Spleen (tissue), 11 donors: Measurements from ENCODE around the gene HDAC9. TPM values are rescaled to one million over a fixed set of nuclear protein-coding genes. Genes with fewer than 3 reads are reported as not detected.

Source experiments
- DNase-seq: peaks from one replicate; pipeline ENCODE4 v3.0.0-alpha.2; 2020
- H3K27ac ChIP-seq, 8 donors: fragments of 200-600 bp; sonication (generic) in 7 of 8; 1 replicate in 4 of 8; 2 replicates in 4 of 8; pipeline versions ENCODE4 v1.5.0 to v1.8.0; 2016 to 2021; ENCODE audit warnings: inconsistent platforms in 4 of 8, mild to moderate bottlenecking in 4 of 8, moderate library complexity in 1 of 8
- H3K27me3 ChIP-seq, 7 donors: fragments of 200-600 bp; sonication (generic) in 6 of 7; replicated peaks in 1 of 7; 1 replicate in 4 of 7; 2 replicates in 3 of 7; pipeline versions ENCODE4 v1.5.0 to v1.8.0; 2016 to 2021; ENCODE audit warnings: inconsistent platforms in 3 of 7, mild to moderate bottlenecking in 1 of 7
- H3K36me3 ChIP-seq, 6 donors: fragments of 200-600 bp; sonication (generic) in 5 of 6; 1 replicate in 4 of 6; 2 replicates in 2 of 6; pipeline versions ENCODE4 v1.5.0 to v1.8.0; 2016 to 2021; ENCODE audit warnings: inconsistent platforms in 2 of 6
- H3K4me1 ChIP-seq, 6 donors: fragments of 200-600 bp; sonication (generic) in 5 of 6; 1 replicate in 3 of 6; 2 replicates in 3 of 6; pipeline versions ENCODE4 v1.5.0 to v1.8.0; 2016 to 2021; ENCODE audit warnings: inconsistent platforms in 3 of 6
- H3K4me3 ChIP-seq, 8 donors: fragments of 200-600 bp; sonication (generic) in 7 of 8; 1 replicate in 4 of 8; 2 replicates in 4 of 8; pipeline versions ENCODE4 v1.5.0 to v1.8.0; 2016 to 2021; ENCODE audit warnings: inconsistent platforms in 4 of 8, mild to moderate bottlenecking in 4 of 8, moderate library complexity in 2 of 8
- H3K9me3 ChIP-seq, 8 donors: fragments of 200-600 bp; sonication (generic) in 7 of 8; 1 replicate in 4 of 8; 2 replicates in 4 of 8; pipeline versions ENCODE4 v1.5.0 to v1.8.0; 2016 to 2021; ENCODE audit warnings: inconsistent platforms in 4 of 8
- CTCF ChIP-seq, 11 experiments: fragments of 200-600 bp in 7 of 11; fragments of 450-650 bp in 4 of 11; sonication (generic) in 4 of 11; IDR thresholded peaks in 8 of 11; conservative IDR thresholded peaks in 3 of 11; 1 replicate in 7 of 11; 2 replicates in 4 of 11; pipeline versions ENCODE4 v1.4.0 to v1.8.0; 2016 to 2021; ENCODE audit warnings: antibody characterized with exemption in 11 of 11, inconsistent platforms in 4 of 11, mild to moderate bottlenecking in 1 of 11
- POLR2A ChIP-seq, 3 donors: fragments of 450-650 bp; IDR thresholded peaks; one replicate each; pipeline ENCODE4 v1.5.1; 2017; ENCODE audit warnings: antibody characterized with exemption in 3 of 3, mild to moderate bottlenecking in 1 of 3
- POLR2AphosphoS5 ChIP-seq, 3 donors: sonication (generic); formaldehyde crosslinking; IDR thresholded peaks; one replicate each; pipeline ENCODE4 v1.5.1; 2017; ENCODE audit warnings: antibody characterized with exemption in 3 of 3
- WGBS, 5 donors: extraction: QIAGEN DNeasy Blood & Tissue Kit in 3 of 5; methylation state at CpG; one replicate each; pipeline versions ENCODE4 v1.1.5 to v1.1.7; 2013 to 2018; 5-methylcytosine and 5-hydroxymethylcytosine counted together
- intact Hi-C: fragments of 100-400 bp; cut with DNase I; formaldehyde crosslinking; loops from one replicate; pipeline ENCODE4 v1.15.0; 2023; ENCODE audit warnings: low total_unique reads
- polyA plus RNA-seq, 3 donors: library from polyadenylated mRNA; stranded (reverse); fragments of 200-250 nt; gene quantifications; one replicate each; pipeline ENCODE4 v1.2.1, GENCODE V29; 2013
- total RNA-seq, 7 donors: library from RNA; depleted of rRNA in 3 of 7; stranded (reverse); fragments of >200 nt in 3 of 7; fragmentation: NEBNext Ultra II Directional in 4 of 7; extraction: Animal tissue kit (Norgen Biotek cat#: 25700) in 4 of 7; gene quantifications; one replicate each; pipeline versions ENCODE4 v1.1.0 to v1.2.1, GENCODE V29; 2016 to 2021
- donor health status: healthy with polysubstance abuse.
- donor health status: DM: no; HTN: no; CAD: no; lungs with moderate emphysema.
- donor health status: DM: no; HTN: no; CAD: no.
- donor health status: Bipolar disorder and iron deficiency.
- donor health status: healthy.
- donor health status: DM: no; HTN: no; CAD: no.
- donor health status: DM: yes; HTN: yes; CAD: no.

HDAC9 gene
- total and polyA plus RNA-seq, 10 donors, result 15.9 to 100 (median 66.1) TPM

DNA sequence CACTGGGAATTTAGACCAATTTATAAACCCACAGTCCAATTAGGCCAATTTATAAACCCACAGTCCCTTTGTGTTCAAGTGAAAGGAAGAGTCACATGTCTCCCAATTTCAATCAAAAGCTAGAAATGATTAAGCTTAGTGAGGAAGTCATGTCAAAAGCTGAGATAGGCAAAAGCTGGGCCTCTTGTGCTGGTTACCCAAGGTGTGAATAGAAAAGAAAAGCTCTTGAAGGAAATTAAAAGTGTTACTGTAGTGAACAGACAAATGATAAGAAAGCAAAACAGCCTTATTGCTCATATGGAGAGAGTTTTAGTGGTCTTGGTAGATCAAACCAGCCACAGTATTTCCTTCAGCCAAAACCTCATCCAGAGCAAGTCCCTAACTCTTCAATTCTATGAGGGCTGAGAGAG lies 245.0 kb downstream of the HDAC9 start:
- H3K36me3 ChIP-seq, result peaks cover 0 to 8% (median 0%) of the 10 kb centered on the region in 6 donors
- H3K27me3 ChIP-seq, result no peaks in the 10 kb centered on the region
- no peaks in the 10 kb centered on the region for H3K4me1 ChIP-seq
- TF ChIP-seq CTCF (IDR thresholded peaks at IDR 0.05 in 8 of 11, conservative IDR thresholded peaks at IDR 0.05 in 3 of 11) (no peak), POLR2AphosphoS5 (IDR thresholded peaks at IDR 0.05) (no peak), POLR2A (IDR thresholded peaks at IDR 0.05) (no peak)
- intact Hi-C loops, result no loop called here
- DNase-seq, result no peak
- H3K9me3 ChIP-seq, result no peaks in the 10 kb centered on the region
- no peak overlapping the region for H3K4me3 ChIP-seq
- no peak overlapping the region for H3K27ac ChIP-seq

DNA sequence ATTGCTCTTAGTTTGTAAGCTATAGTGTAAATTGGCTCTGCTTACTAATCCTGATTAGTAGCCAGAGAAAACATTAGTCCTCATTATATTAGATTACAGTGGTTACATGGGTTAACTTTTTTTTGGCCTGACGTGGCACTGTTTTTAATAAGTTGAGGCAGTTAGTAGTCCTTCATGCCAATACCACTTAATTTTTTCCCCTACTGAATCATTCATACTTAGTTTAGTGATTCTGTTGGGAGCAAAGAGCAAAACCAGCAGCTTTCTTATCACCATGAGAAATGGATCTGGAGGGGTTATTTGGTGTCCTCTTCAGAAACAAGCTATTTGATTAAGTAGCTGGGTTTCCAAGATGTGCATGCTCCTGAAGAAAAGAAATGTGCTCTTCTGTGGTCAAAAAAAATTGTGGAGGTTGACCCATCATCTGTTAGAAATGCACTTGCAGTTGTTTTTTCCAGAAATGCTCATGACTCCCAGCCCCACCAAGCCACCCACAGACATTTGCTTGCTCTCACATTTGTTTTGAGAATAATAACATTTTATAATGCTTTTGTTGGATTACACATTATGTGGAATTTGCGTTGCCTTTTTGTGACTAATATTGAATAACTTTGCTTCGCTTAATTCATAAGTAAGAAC lies 258.5 kb downstream of the HDAC9 start:
- Histone ChIP-seq H3K4me3 (no peak overlapping the region), H3K9me3 (no peaks in the 10 kb centered on the region), H3K36me3 (peaks cover 0 to 3% (median 0%) of the 10 kb centered on the region in 6 donors), H3K27ac (no peak overlapping the region), H3K27me3 (no peaks in the 10 kb centered on the region), H3K4me1 (no peaks in the 10 kb centered on the region)
- 83 to 94% (median 92%) methylated on average over 3 of the region's 3 CpGs for WGBS, 5 donors
- no peak for DNase-seq
- TF ChIP-seq POLR2A (IDR thresholded peaks at IDR 0.05), result no peak
- TF ChIP-seq CTCF (IDR thresholded peaks at IDR 0.05 in 8 of 11, conservative IDR thresholded peaks at IDR 0.05 in 3 of 11), result no peak
- TF ChIP-seq POLR2AphosphoS5 (IDR thresholded peaks at IDR 0.05), result no peak
- intact Hi-C loops, result no loop called here

- no peak overlapping the region for H3K4me3 ChIP-seq
- intact Hi-C loops, result no loop called here
- no peaks in the 10 kb centered on the region for H3K27me3 ChIP-seq
- H3K27ac ChIP-seq, result no peak overlapping the region
- H3K36me3 ChIP-seq, result no peaks in the 10 kb centered on the region
- no peak for TF ChIP-seq POLR2A (IDR thresholded peaks at IDR 0.05)
- TF ChIP-seq CTCF (IDR thresholded peaks at IDR 0.05 in 8 of 11, conservative IDR thresholded peaks at IDR 0.05 in 3 of 11), result no peak
- TF ChIP-seq POLR2AphosphoS5 (IDR thresholded peaks at IDR 0.05), result no peak
- no peaks in the 10 kb centered on the region for H3K9me3 ChIP-seq
- DNase-seq, result no peak
- WGBS, 5 donors, result 82 to 88% (median 85%) methylated on average over 2 of the region's 2 CpGs
- no peaks in the 10 kb centered on the region for H3K4me1 ChIP-seq
These were observed 259.2 kb downstream of the HDAC9 start for GRCh38 chr7:18754766-18755165.

DNA sequence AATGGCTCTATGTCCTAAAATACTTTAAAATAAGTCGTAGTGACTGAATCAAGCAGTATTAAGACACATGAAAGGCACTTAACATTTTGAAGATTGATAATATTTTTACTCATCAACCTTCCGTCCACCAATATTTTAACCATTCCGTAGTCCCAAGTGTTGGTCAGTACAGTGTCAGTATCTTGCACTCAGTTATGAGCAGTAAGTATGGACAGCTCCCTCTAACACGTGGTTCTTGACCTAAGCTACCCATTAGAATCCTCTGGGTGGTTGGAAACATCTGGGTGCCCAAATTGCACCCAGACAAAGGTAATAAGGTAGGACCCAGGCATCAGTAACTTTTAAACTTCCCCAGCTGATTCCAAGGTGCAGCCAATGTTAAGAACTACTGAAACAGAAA lies 260.2 kb downstream of the HDAC9 start:
- Histone ChIP-seq H3K36me3 (no peaks in the 10 kb centered on the region), H3K27ac (no peak overlapping the region), H3K4me1 (no peaks in the 10 kb centered on the region), H3K27me3 (no peaks in the 10 kb centered on the region), H3K4me3 (no peak overlapping the region), H3K9me3 (no peaks in the 10 kb centered on the region)
- no peak for TF ChIP-seq POLR2AphosphoS5 (IDR thresholded peaks at IDR 0.05)
- no peak for TF ChIP-seq POLR2A (IDR thresholded peaks at IDR 0.05)
- TF ChIP-seq CTCF (IDR thresholded peaks at IDR 0.05 in 8 of 11, conservative IDR thresholded peaks at IDR 0.05 in 3 of 11), result no peak
- intact Hi-C loops, result no loop called here
- no peak for DNase-seq
- WGBS, 5 donors, result 76 to 90% (median 86%) methylated on average over 4 of the region's 4 CpGs
